MCF 10A (cell line): ENCODE measurements around the gene SVOPL. TPM values are rescaled to one million over a fixed set of nuclear protein-coding genes. Genes with fewer than 3 reads are reported as not detected.
"Not testable (repeated sequence)": the region's sequence is repeated elsewhere in the genome, so short reads cannot be mapped to it uniquely, and the experiment has no call there.

Experiments used
- BruUV-seq: library from RNA; stranded (reverse); fragments of 400-500 nt; replicated peaks from 2 replicates; lab custom pipeline; 2021; lab: Mats Ljungman, UMichigan
- CTCF ChIA-PET: fragments of 300-600 bp; sonication (Branson Sonifier 250); formaldehyde crosslinking; extraction: SDS; loops from one replicate; lab custom pipeline; 2021; ENCODE audit warnings: antibody characterized with exemption, inconsistent platforms; lab: Yijun Ruan, JAX
- POLR2A ChIA-PET: fragments of 300-600, 350-650 bp; sonication (Branson Sonifier 250); formaldehyde crosslinking; extraction: SDS; loops from one replicate; lab custom pipeline; 2020; ENCODE audit warnings: antibody characterized with exemption, inconsistent platforms; lab: Yijun Ruan, JAX
- DNase-seq: peaks from one replicate; pipeline ENCODE4 v3.0.0-alpha.2; 2018; ENCODE audit not compliant: unreplicated experiment
- H3K27ac Mint-ChIP-seq: one replicate; pipeline ENCODE4 v1.8.0; 2022; ENCODE audit warnings: mild to moderate bottlenecking, low read depth, mixed read lengths; ENCODE audit not compliant: unreplicated experiment
- H3K27me3 Mint-ChIP-seq: one replicate; pipeline ENCODE4 v1.8.0; 2022; ENCODE audit warnings: mixed read lengths; ENCODE audit not compliant: insufficient read depth, unreplicated experiment
- H3K36me3 Mint-ChIP-seq: one replicate; pipeline ENCODE4 v1.8.0; 2022; ENCODE audit warnings: mild to moderate bottlenecking, moderate library complexity, mixed read lengths; ENCODE audit not compliant: insufficient read depth, unreplicated experiment
- H3K4me1 Mint-ChIP-seq: one replicate; pipeline ENCODE4 v1.8.0; 2022; ENCODE audit warnings: mixed read lengths; ENCODE audit not compliant: insufficient read depth, unreplicated experiment
- H3K4me3 Mint-ChIP-seq: one replicate; pipeline ENCODE4 v1.8.0; 2022; ENCODE audit warnings: mild to moderate bottlenecking, moderate library complexity, mixed read lengths; ENCODE audit not compliant: unreplicated experiment
- H3K9me3 Mint-ChIP-seq: one replicate; pipeline ENCODE4 v1.8.0; 2022; ENCODE audit warnings: mixed read lengths; ENCODE audit not compliant: unreplicated experiment
- CTCF ChIP-seq: fragments of 200-600 bp; IDR thresholded peaks from one replicate; pipeline ENCODE4 v1.8.0; 2022; ENCODE audit warnings: antibody characterized with exemption, mild to moderate bottlenecking; ENCODE audit not compliant: unreplicated experiment
- intact Hi-C: fragments of 100-400 bp; cut with micrococcal nuclease; formaldehyde crosslinking; loops from 2 replicates; pipeline ENCODE4 v1.14.1; 2022
- total RNA-seq: library from RNA; stranded (reverse); gene quantifications from 2 replicates; pipeline ENCODE4 v1.2.3, GENCODE V29; 2022

Gene SVOPL
- total RNA-seq, 1 experiment from 2014 or later: not detected

GRCh38 chr7:138697535-138698182 lies 3.5 kb downstream of the SVOPL start:
- CTCF ChIA-PET: no interaction called here
- Mint-ChIP-seq H3K27me3 (no peaks in the 10 kb centered on the region), H3K9me3 (no peaks in the 10 kb centered on the region), H3K4me1 (no peaks in the 10 kb centered on the region), H3K27ac (no peak overlapping the region), H3K4me3 (no peak overlapping the region), H3K36me3 (no peaks in the 10 kb centered on the region)
- POLR2A ChIA-PET: no interaction called here
- no peak for DNase-seq
- BruUV-seq: no TSS peak
- TF ChIP-seq CTCF: no peak
- intact Hi-C loops: no loop called here

- H3K4me3 Mint-ChIP-seq, H3K9me3 Mint-ChIP-seq, H3K27me3 Mint-ChIP-seq, BruUV-seq, H3K36me3 Mint-ChIP-seq, POLR2A ChIA-PET, intact Hi-C loops, DNase-seq, CTCF ChIA-PET, H3K27ac Mint-ChIP-seq, H3K4me1 Mint-ChIP-seq: not testable (repeated sequence)
Measured at GRCh38 chr7:138695776-138696175, 5.4 kb downstream of the SVOPL start.

GRCh38 chr7:138695106-138695505 lies 6.1 kb downstream of the SVOPL start:
- H3K9me3 Mint-ChIP-seq: no peaks in the 10 kb centered on the region
- no peak for DNase-seq
- H3K4me1 Mint-ChIP-seq: peaks cover 7% of the 10 kb centered on the region
- no peaks in the 10 kb centered on the region for H3K36me3 Mint-ChIP-seq
- ChIA-PET POLR2A (no interaction called here), CTCF (interaction anchor here (1.0 kb wide), 1 partner anchor 43 kb away, joined by 3 read pairs; no protein-coding TSS in a partner anchor)
- H3K4me3 Mint-ChIP-seq: no peak overlapping the region
- H3K27ac Mint-ChIP-seq: no peak overlapping the region
- BruUV-seq: no TSS peak
- no peak for TF ChIP-seq CTCF
- intact Hi-C loops: no loop called here
- H3K27me3 Mint-ChIP-seq: no peaks in the 10 kb centered on the region

GRCh38 chr7:138691178-138691577 lies 10.0 kb downstream of the SVOPL start:
- H3K9me3 Mint-ChIP-seq: no peaks in the 10 kb centered on the region
- intact Hi-C loops: no loop called here
- no peak overlapping the region for H3K4me3 Mint-ChIP-seq
- POLR2A ChIA-PET: interaction anchor here (0.6 kb wide), 1 partner anchor 370 kb away, joined by 3 read pairs; no protein-coding TSS in a partner anchor
- BruUV-seq: no TSS peak
- H3K4me1 Mint-ChIP-seq: peaks cover 8% of the 10 kb centered on the region
- H3K36me3 Mint-ChIP-seq: no peaks in the 10 kb centered on the region
- DNase-seq: no peak
- H3K27ac Mint-ChIP-seq: no peak overlapping the region
- no peaks in the 10 kb centered on the region for H3K27me3 Mint-ChIP-seq
- no peak for TF ChIP-seq CTCF
- CTCF ChIA-PET: no interaction called here
